HepG2 (cell line): ENCODE results near the gene YKT6. TPM values are rescaled to one million over a fixed set of nuclear protein-coding genes. Genes with fewer than 3 reads are reported as not detected.

Experiments used
- ATAC-seq: fragments of 200-7000 bp; cut with Tn5 transposase; 3 replicates; pipeline ENCODE4 v1.9.1; 2020; ENCODE audit warnings: mild to moderate bottlenecking, moderate library complexity
- BruUV-seq: library from RNA; stranded (reverse); fragments of 400-500 nt; replicated peaks from 2 replicates; lab custom pipeline; 2021; lab: Mats Ljungman, UMichigan
- CTCF ChIA-PET: fragments of 300-600 bp; formaldehyde crosslinking; extraction: SDS; loops from one replicate; lab custom pipeline; 2021; ENCODE audit warnings: low total read pairs, inconsistent platforms, low intra/inter-chr PET ratio; lab: Yijun Ruan, JAX
- POLR2A ChIA-PET: fragments of 350-600 bp; sonication (Branson Sonifier 250); formaldehyde crosslinking; loops from one replicate; lab custom pipeline; 2020; ENCODE audit warnings: antibody characterized with exemption, inconsistent platforms; lab: Yijun Ruan, JAX
- DNase-seq: peaks from one replicate; pipeline ENCODE4 v3.0.0-alpha.2; 2015; ENCODE audit warnings: low spot score
- FAIRE-seq: peaks from 3 replicates; lab custom pipeline; 2011; peaks lifted over from hg19 to GRCh38; lab: Jason Lieb, UNC
- H2AFZ ChIP-seq: one replicate; pipeline ENCODE4 v1.6.1; 2011; ENCODE audit warnings: low read length, inconsistent platforms
- H3K27ac ChIP-seq: fragments of 300-600 bp; 3 replicates; pipeline ENCODE4 v1.8.0; 2011; ENCODE audit warnings: mixed run types, mild to moderate bottlenecking, mixed read lengths, low read length, inconsistent platforms; ENCODE audit not compliant: insufficient read depth; ENCODE audit errors: extremely low read length
- H3K27me3 ChIP-seq, 2 experiments: fragments of 200-600 bp in 1 of 2; 2 replicates in 1 of 2; 3 replicates in 1 of 2; pipeline versions ENCODE4 v1.6.0 to v1.8.0; 2011; ENCODE audit warnings: low read length in 2 of 2, mild to moderate bottlenecking in 2 of 2, moderate library complexity in 2 of 2, inconsistent platforms in 1 of 2; ENCODE audit not compliant: insufficient read depth in 2 of 2, control insufficient read depth in 1 of 2
- H3K36me3 ChIP-seq, 2 experiments: fragments of 200-600 bp in 1 of 2; replicated peaks in 1 of 2; 2 replicates in 1 of 2; 3 replicates in 1 of 2; pipeline versions ENCODE4 v1.5.1 to v1.8.0; 2011; ENCODE audit warnings: low read length in 2 of 2, inconsistent platforms in 1 of 2; ENCODE audit not compliant: insufficient read depth in 2 of 2, control insufficient read depth in 1 of 2
- H3K4me1 ChIP-seq: 2 replicates; pipeline ENCODE4 v1.5.1; 2012; ENCODE audit warnings: low read length, inconsistent platforms; ENCODE audit not compliant: insufficient read depth
- H3K4me2 ChIP-seq: 2 replicates; pipeline ENCODE4 v1.6.0; 2011; ENCODE audit warnings: low read depth, low read length, inconsistent platforms
- H3K4me3 ChIP-seq, 3 experiments: fragments of 200-600 bp in 1 of 3; sonication (generic), shearing (Covaris generic) in 1 of 3; replicated peaks in 1 of 3; 2 replicates each; pipeline ENCODE4 v1.5.1; 2011 to 2016; ENCODE audit warnings: low read length in 3 of 3, inconsistent platforms in 2 of 3, low read depth in 2 of 3, mild to moderate bottlenecking in 2 of 3, control low read depth in 1 of 3, mixed read lengths in 1 of 3; ENCODE audit not compliant: insufficient read depth in 1 of 3
- H3K79me2 ChIP-seq: one replicate; pipeline ENCODE4 v1.6.1; 2011; ENCODE audit warnings: low read length, inconsistent platforms; ENCODE audit not compliant: insufficient read depth
- H3K9ac ChIP-seq: 2 replicates; pipeline ENCODE4 v1.6.0; 2011; ENCODE audit warnings: mild to moderate bottlenecking, low read depth, low read length, inconsistent platforms; ENCODE audit not compliant: insufficient read depth
- H3K9me3 ChIP-seq: 2 replicates; pipeline ENCODE4 v1.5.1; 2012; ENCODE audit warnings: mild to moderate bottlenecking, low read length
- H4K20me1 ChIP-seq: 2 replicates; pipeline ENCODE4 v1.6.0; 2011; ENCODE audit warnings: inconsistent platforms, mild to moderate bottlenecking, low read length, moderate library complexity; ENCODE audit not compliant: insufficient read depth
- ATF7 ChIP-seq, 2 experiments: fragments of 450-650 bp in 1 of 2; sonication (generic) in 1 of 2; formaldehyde crosslinking in 1 of 2; IDR thresholded peaks; 2 replicates each; pipeline versions ENCODE4 v1.4.0 to v1.6.1; 2016 to 2020; ENCODE audit warnings: antibody characterized with exemption in 1 of 2, mild to moderate bottlenecking in 1 of 2, missing genetic modification reagents in 1 of 2
- KDM5A ChIP-seq: fragments of 200-600 bp; sonication (generic); IDR thresholded peaks from 2 replicates; pipeline ENCODE4 v1.7.0; 2018; ENCODE audit warnings: antibody characterized with exemption, mild to moderate bottlenecking, low read length, borderline replicate concordance
- KMT2A ChIP-seq: sonication (generic); formaldehyde crosslinking; IDR thresholded peaks from 2 replicates; pipeline ENCODE4 v1.4.0; 2020; ENCODE audit warnings: missing genetic modification reagents
- MTA1 ChIP-seq: sonication (generic); formaldehyde crosslinking; IDR thresholded peaks from 2 replicates; pipeline ENCODE4 v1.4.0; 2020; ENCODE audit warnings: missing genetic modification reagents, mild to moderate bottlenecking, borderline replicate concordance
- NFE2L1 ChIP-seq: sonication (generic); formaldehyde crosslinking; IDR thresholded peaks from 2 replicates; pipeline ENCODE4 v1.4.0; 2020; ENCODE audit warnings: missing genetic modification reagents, mild to moderate bottlenecking, borderline replicate concordance
- STAT6 ChIP-seq: sonication (generic); formaldehyde crosslinking; IDR thresholded peaks from 2 replicates; pipeline ENCODE4 v1.4.0; 2020; ENCODE audit warnings: missing genetic modification reagents, mild to moderate bottlenecking, borderline replicate concordance
- ZBTB39 ChIP-seq: sonication (generic); formaldehyde crosslinking; IDR thresholded peaks from 2 replicates; pipeline ENCODE4 v1.5.0; 2020; ENCODE audit warnings: missing genetic modification reagents
- ZBTB43 ChIP-seq: sonication (generic); formaldehyde crosslinking; conservative IDR thresholded peaks from 2 replicates; pipeline ENCODE4 v1.4.0; 2020; ENCODE audit warnings: missing genetic modification reagents
- ZNF414 ChIP-seq: sonication (generic); formaldehyde crosslinking; IDR thresholded peaks from 2 replicates; pipeline ENCODE4 v1.5.0; 2020; ENCODE audit warnings: missing genetic modification reagents
- ZNF503 ChIP-seq: sonication (generic); formaldehyde crosslinking; IDR thresholded peaks from 2 replicates; pipeline ENCODE4 v1.4.0; 2020; ENCODE audit warnings: missing genetic modification reagents
- ZNF674 ChIP-seq: sonication (generic); formaldehyde crosslinking; IDR thresholded peaks from 2 replicates; pipeline ENCODE4 v1.5.0; 2020; ENCODE audit warnings: low read depth, mild to moderate bottlenecking, missing genetic modification reagents
- WGBS: methylation state at CpG from one replicate; pipeline ENCODE4 v1.1.6; 2017; ENCODE audit warnings: low lambda C conversion rate; 5-methylcytosine and 5-hydroxymethylcytosine counted together
- in situ Hi-C: cut with HindIII; loops from 2 replicates; pipeline ENCODE4 v1.10.0; 2017; ENCODE audit warnings: low pct_unique_long_range_greater_than_20kb; ENCODE audit not compliant: extremely low pct_ligation_motif_present
- intact Hi-C: fragments of 100-400 bp; cut with micrococcal nuclease; formaldehyde crosslinking; loops from one replicate; pipeline ENCODE4 v1.10.0; 2022; ENCODE audit not compliant: unreplicated experiment
- polyA plus RNA-seq, 8 experiments: library from polyadenylated mRNA; depleted of rRNA in 3 of 8; stranded (reverse) in 7 of 8; unstranded in 1 of 8; fragments of >200 nt; fragmentation: Illumina TruSeq in 4 of 8; extraction: Trizol in 4 of 8; gene quantifications; 2 replicates each; pipeline versions ENCODE4 v1.2.1 to v1.2.3, GENCODE V29; 2011 to 2016; ENCODE audit warnings: low read depth in 4 of 8, missing spikeins in 1 of 8, mixed read lengths in 1 of 8; ENCODE audit not compliant: insufficient read depth in 1 of 8
- total RNA-seq, 5 experiments: library from RNA; depleted of rRNA; stranded (reverse); fragments of >200 nt; fragmentation: Illumina TruSeq; extraction: Trizol; gene quantifications; 2 replicates each; pipeline ENCODE4 v1.2.3, GENCODE V29; 2016; ENCODE audit warnings: low read depth in 1 of 5

The YKT6 gene
- total and polyA plus RNA-seq, 2 of the 13 experiments (the other 11 are each of a cell fraction or from before 2014, with no cell fraction given): 52.2 to 60.3 TPM

- TF ChIP-seq ZBTB43 (CRISPR knock-in tag) (no peak), ZNF674 (CRISPR knock-in tag) (no peak), MTA1 (CRISPR knock-in tag) (no peak)
Measured at GRCh38 chr7:44152971-44153947, 47.5 kb upstream of the YKT6 start (continued).

- DNase-seq (no peak), FAIRE-seq (no peak), ATAC-seq (no peak)
- intact Hi-C loops (no loop called here), in situ Hi-C loops (no loop called here)
- POLR2A ChIA-PET: no interaction called here
- 30% methylated on average over 5 of the region's 5 CpGs for WGBS
- Histone ChIP-seq H3K27me3 (peaks cover 2 to 49% of the 10 kb centered on the region in 2 experiments; a peak in 3 of 5 replicates), H3K4me1 (peaks cover 9% of the 10 kb centered on the region), H3K36me3 (no peaks in the 10 kb centered on the region), H3K4me3 (no peak overlapping the region), H3K9ac (no peak overlapping the region), H3K27ac (no peak overlapping the region), H4K20me1 (no peaks in the 10 kb centered on the region), H3K79me2 (no peaks in the 10 kb centered on the region), H2AFZ (no peak overlapping the region), H3K4me2 (no peak overlapping the region), H3K9me3 (no peaks in the 10 kb centered on the region)
- CTCF ChIA-PET: no interaction called here
- no TSS peak for BruUV-seq
- TF ChIP-seq NFE2L1 (CRISPR knock-in tag) (no peak), KDM5A (no peak), STAT6 (CRISPR knock-in tag) (no peak), ZBTB39 (no peak), ZNF503 (CRISPR knock-in tag) (no peak), ZNF414 (CRISPR knock-in tag) (no peak), KMT2A (CRISPR knock-in tag) (no peak), ATF7 (IDR thresholded peaks at IDR 0.05) (no peak), ATF7 (CRISPR knock-in tag; IDR thresholded peaks at IDR 0.05) (no peak)
Measured at GRCh38 chr7:44153948-44154335, 46.8 kb upstream of the YKT6 start.
